ENCODE results near the gene SLC66A3. TPM values are rescaled to one million over a fixed set of nuclear protein-coding genes. Genes with fewer than 3 reads are reported as not detected.
"Not testable (repeated sequence)": the region's sequence is repeated elsewhere in the genome, so short reads cannot be mapped to it uniquely, and the experiment has no call there.

SLC66A3 gene
- total RNA-seq, 1 donor from 2014 or later: 52.6 TPM

DNA sequence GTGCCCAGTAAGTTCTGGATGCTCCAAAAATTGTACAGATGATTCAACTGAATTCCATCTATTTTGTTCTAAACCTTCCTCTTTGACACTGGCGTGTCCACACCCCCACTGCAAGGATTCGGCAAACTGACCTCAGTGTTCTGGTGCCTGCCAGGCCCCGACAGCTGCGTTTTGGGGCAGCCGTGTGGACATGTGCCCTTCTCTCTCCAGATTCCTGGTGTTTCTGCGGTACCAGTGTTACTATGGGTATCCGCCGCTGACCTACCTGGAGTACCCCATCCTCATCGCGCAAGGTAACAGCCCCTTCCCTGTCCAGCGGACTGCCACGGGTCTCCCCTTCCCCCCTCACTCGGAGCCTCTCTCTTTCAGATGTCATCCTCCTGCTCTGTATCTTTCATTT is 5.0 kb downstream of the SLC66A3 start:
- Histone ChIP-seq H3K4me3 (no peak overlapping the region), H3K9me3 (no peaks in the 10 kb centered on the region), H3K4me1 (peaks cover 4 to 12% of the 10 kb centered on the region in 2 donors), H3K27ac (no peak overlapping the region), H3K27me3 (no peaks in the 10 kb centered on the region), H3K36me3 (peaks cover 0 to 15% of the 10 kb centered on the region in 2 donors)
- TF ChIP-seq, protein P1, sequence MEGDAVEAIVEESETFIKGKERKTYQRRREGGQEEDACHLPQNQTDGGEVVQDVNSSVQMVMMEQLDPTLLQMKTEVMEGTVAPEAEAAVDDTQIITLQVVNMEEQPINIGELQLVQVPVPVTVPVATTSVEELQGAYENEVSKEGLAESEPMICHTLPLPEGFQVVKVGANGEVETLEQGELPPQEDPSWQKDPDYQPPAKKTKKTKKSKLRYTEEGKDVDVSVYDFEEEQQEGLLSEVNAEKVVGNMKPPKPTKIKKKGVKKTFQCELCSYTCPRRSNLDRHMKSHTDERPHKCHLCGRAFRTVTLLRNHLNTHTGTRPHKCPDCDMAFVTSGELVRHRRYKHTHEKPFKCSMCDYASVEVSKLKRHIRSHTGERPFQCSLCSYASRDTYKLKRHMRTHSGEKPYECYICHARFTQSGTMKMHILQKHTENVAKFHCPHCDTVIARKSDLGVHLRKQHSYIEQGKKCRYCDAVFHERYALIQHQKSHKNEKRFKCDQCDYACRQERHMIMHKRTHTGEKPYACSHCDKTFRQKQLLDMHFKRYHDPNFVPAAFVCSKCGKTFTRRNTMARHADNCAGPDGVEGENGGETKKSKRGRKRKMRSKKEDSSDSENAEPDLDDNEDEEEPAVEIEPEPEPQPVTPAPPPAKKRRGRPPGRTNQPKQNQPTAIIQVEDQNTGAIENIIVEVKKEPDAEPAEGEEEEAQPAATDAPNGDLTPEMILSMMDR (IDR thresholded peaks at IDR 0.05): no peak
- intact Hi-C loops (cut with DNase I): no loop called here
- DNase-seq (ENCODE audit: low spot score in 2 of 2): no peak

DNA sequence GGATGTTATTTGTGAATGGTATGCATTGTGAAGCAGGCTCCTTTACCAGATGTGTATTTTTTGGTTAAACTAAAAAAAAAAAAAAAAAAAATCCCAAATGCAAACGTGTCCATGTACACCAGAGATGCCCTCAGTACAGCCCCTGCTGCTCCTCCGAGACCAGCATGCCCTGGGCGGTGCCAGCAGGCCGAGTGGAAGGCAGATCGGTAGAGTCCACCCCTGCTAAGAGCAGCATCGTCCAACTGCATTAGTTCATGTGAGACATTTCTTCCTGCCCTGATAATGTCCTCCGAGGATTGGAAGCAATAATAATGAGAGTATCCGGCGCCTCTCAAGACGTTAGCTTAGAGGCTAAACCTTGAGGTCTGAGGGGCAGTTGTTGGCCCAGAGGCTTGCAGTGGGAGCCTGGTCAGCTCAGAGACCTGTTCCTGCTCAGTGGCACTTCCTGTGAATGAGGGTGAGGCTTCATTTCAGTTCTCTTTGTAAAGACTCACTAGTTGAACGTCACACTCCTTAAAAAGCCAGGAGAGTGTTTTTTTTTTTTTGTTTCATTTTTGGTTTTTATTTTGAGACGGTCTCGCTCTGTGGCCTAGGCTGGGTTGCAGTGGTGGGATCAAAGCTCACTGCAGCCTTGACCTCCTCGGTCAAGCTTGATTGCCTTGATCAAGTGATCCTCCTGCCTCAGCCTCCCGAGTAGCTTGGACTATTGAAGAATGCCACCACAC is 5.6 kb downstream of the SLC66A3 start:
- peaks cover 4 to 10% of the 10 kb centered on the region in 2 donors for H3K4me1 ChIP-seq
- intact Hi-C loops (cut with DNase I): no loop called here
- peaks cover 0 to 15% of the 10 kb centered on the region in 2 donors for H3K36me3 ChIP-seq
- peak in 1 of 2 donors; percentile 24 for DNase-seq (ENCODE audit: low spot score in 2 of 2)
- H3K9me3 ChIP-seq: no peaks in the 10 kb centered on the region
- no peaks in the 10 kb centered on the region for H3K27me3 ChIP-seq
- H3K27ac ChIP-seq: no peak overlapping the region
- TF ChIP-seq, protein P1 (IDR thresholded peaks at IDR 0.05): no peak
- H3K4me3 ChIP-seq: no peak overlapping the region

DNA sequence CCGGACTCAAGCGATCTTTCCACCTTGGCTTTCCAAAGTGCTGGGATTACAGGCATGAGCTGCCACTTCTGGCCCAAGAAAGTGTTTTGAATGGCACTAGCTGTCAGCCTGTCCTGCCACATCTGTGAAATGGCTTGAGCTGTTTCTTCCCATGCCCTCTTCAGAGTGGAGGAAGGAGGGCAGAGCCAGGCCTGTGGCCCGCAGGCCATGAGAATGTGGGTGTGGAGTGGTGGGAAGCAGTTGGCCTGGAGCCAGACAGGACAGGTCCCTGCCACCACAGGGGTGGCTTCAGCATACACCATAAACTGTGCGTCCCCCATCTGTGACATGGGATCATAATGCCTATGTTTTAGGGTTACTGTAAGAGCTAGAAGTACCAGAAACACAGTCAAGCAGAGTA is 6.5 kb downstream of the SLC66A3 start:
- no peaks in the 10 kb centered on the region for H3K9me3 ChIP-seq
- no peak overlapping the region for H3K4me3 ChIP-seq
- H3K27ac ChIP-seq: no peak overlapping the region
- peaks cover 0 to 15% of the 10 kb centered on the region in 2 donors for H3K36me3 ChIP-seq
- no peak for DNase-seq (ENCODE audit: low spot score in 2 of 2)
- TF ChIP-seq, protein P1 (IDR thresholded peaks at IDR 0.05): no peak
- H3K27me3 ChIP-seq: no peaks in the 10 kb centered on the region
- intact Hi-C loops (cut with DNase I): no loop called here
- H3K4me1 ChIP-seq: peaks cover 0 to 3% of the 10 kb centered on the region in 2 donors

DNA sequence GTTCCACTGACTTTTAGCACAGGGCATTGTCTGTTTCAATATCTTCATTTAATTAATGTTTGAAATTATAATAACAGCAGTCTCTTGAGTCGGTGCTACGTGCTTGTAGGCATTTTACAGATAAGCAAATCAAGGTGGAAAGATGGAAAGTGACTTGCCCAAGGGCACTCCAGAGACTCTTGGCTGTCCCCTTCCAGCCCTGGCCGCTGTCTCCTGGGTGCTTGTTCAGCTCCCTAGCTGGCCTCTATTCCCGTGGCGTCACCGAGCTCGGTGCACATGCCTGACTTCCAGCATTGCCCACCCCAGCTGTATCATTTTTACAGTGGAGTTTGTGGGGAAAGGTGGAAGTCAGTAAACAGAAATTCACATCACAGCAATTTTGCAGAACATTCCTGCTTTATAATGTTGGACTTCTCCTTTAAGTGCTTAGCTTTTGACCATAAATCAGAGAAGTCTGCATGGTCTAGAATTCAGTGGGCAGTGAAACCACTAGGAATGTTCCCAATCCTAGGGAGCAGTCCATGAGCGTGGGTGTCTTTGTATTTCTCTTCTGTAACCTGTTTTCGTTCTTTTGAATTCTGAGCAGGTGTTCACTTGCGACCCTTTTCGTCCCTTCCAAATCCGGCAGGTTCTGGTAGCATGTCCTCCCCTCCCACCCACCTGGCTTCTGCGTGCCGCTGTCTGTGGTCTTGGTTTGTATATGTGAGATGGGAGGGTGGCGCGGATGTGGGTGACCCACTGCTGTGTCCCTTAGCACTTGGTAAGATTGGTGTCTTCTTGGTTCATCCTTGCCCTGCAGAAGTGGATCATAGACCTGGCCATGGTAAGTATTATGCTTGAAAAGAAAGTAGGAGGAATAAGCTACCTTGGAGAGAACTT is 8.4 kb downstream of the SLC66A3 start:
- DNase-seq (ENCODE audit: low spot score in 2 of 2): no peak
- TF ChIP-seq, protein P1 (IDR thresholded peaks at IDR 0.05): no peak
- intact Hi-C loops (cut with DNase I): no loop called here
- H3K27ac ChIP-seq: no peak overlapping the region
- no peak overlapping the region for H3K4me3 ChIP-seq
- H3K9me3 ChIP-seq: no peaks in the 10 kb centered on the region
- H3K4me1 ChIP-seq: no peaks in the 10 kb centered on the region
- no peaks in the 10 kb centered on the region for H3K27me3 ChIP-seq
- H3K36me3 ChIP-seq: peaks cover 0 to 15% of the 10 kb centered on the region in 2 donors

DNA sequence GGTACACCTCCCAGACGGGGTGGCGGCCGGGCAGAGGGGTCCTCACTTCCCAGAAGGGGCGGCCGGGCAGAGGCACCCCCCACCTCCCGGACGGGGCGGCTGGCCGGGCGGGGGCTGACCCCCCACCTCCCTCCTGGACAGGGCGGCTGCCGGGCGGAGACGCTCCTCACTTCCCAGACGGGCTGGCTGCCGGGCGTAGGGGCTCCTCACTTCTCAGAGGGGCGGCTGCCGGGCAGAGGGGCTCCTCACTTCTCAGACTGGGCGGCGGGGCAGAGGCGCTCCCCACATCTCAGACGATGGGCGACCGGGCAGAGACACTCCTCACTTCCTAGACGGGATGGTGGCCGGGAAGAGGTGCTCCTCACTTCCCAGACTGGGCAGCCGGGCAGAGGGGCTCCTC is 9.8 kb downstream of the SLC66A3 start:
- H3K36me3 ChIP-seq: not testable (repeated sequence)
- peak in 1 of 2 donors; percentile 5 for DNase-seq (ENCODE audit: low spot score in 2 of 2)

DNA sequence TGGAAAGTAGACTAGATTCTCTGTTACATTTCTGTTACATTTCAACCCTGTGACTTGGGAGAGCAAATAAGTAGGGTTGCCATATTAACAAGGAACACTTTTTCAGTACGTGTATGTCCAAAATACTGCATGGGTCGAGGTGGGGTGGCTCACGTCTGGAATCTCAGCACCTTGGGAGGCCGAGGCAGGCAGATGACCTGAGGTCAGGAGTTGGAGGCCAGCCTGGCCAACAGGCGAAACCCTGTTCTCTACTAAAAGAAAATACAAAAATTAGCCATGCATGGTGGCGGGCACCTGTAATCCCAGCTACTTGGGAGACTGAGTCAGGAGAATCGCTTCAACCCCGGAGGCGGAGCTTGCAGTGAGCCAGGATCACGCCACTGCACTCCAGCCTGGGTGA is 11.2 kb downstream of the SLC66A3 start:
- intact Hi-C loops (cut with DNase I): no loop called here
- TF ChIP-seq, protein P1 (IDR thresholded peaks at IDR 0.05): no peak
- H3K36me3 ChIP-seq: peaks cover 0 to 8% of the 10 kb centered on the region in 2 donors
- H3K27ac ChIP-seq: no peak overlapping the region
- no peaks in the 10 kb centered on the region for H3K9me3 ChIP-seq
- no peak for DNase-seq (ENCODE audit: low spot score in 2 of 2)
- no peaks in the 10 kb centered on the region for H3K4me1 ChIP-seq
- no peak overlapping the region for H3K4me3 ChIP-seq
- H3K27me3 ChIP-seq: no peaks in the 10 kb centered on the region

More for the DNA sequence above, 9.8 kb downstream of the SLC66A3 start:
- H3K27ac ChIP-seq; intact Hi-C loops (cut with DNase I); H3K4me3 ChIP-seq; H3K4me1 ChIP-seq; H3K9me3 ChIP-seq; H3K27me3 ChIP-seq: not testable (repeated sequence)
